Endometrial microvascular endothelial cells (primary cell): ENCODE results near the gene RARB. TPM values are rescaled to one million over a fixed set of nuclear protein-coding genes. Genes with fewer than 3 reads are reported as not detected.

Source experiments
- in situ Hi-C: cut with HindIII; loops from 2 replicates; pipeline ENCODE4 v1.10.0; 2017; ENCODE audit warnings: low sequenced_read_pairs, low pct_unique_long_range_greater_than_20kb; ENCODE audit errors: inconsistent ontology term
- total RNA-seq: library from RNA; depleted of rRNA; stranded (reverse); fragments of >200 nt; gene quantifications from one replicate; pipeline ENCODE4 v1.2.3, GENCODE V29; 2015; ENCODE audit errors: inconsistent ontology term

The RARB gene
- total RNA-seq, 1 donor from 2014 or later, result 23.7 TPM

- in situ Hi-C loops, result no loop called here
Observed at GRCh38 chr3:25419251-25419650, 8.8 kb upstream of the RARB start.

GRCh38 chr3:25420147-25420546 lies 7.9 kb upstream of the RARB start:
- in situ Hi-C loops, result no loop called here

DNA sequence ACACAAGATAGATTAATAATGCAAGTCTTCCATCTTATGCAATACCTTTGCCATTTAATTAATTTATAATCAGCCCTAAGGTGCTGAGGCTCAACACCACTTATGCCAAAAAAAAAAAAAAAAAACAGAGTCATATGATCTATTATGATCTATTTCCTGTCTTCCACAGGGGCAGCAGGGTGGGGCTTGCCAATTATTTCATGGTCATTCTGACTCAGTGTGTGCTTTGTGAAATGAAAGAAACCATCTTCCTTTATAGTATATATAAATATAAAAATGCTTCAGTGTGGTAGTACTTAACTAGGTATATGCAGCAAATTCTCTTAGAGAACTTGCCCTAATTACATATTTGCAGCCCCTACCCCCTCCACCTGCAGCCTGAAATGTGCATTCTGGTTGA lies 7.2 kb upstream of the RARB start:
- in situ Hi-C loops, result no loop called here

DNA sequence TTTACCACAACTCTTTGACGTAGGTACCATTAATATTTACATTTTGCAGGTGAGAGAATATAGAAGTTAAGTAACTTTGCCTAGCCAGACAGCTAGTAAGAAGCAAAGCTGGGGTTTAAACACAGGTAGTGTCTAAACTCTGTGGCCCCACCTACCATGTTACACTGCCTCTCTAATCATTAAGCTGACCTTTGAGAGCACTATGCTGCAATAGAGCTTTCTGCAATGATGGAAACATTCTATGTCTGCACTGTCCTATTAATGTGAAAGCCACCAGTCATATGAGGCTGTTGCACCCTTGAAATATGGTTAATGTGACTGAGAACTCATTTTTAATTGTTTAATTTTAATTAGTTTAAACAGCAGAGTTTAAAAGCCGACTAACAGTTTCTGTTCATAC lies 6.3 kb upstream of the RARB start:
- in situ Hi-C loops, result no loop called here

DNA sequence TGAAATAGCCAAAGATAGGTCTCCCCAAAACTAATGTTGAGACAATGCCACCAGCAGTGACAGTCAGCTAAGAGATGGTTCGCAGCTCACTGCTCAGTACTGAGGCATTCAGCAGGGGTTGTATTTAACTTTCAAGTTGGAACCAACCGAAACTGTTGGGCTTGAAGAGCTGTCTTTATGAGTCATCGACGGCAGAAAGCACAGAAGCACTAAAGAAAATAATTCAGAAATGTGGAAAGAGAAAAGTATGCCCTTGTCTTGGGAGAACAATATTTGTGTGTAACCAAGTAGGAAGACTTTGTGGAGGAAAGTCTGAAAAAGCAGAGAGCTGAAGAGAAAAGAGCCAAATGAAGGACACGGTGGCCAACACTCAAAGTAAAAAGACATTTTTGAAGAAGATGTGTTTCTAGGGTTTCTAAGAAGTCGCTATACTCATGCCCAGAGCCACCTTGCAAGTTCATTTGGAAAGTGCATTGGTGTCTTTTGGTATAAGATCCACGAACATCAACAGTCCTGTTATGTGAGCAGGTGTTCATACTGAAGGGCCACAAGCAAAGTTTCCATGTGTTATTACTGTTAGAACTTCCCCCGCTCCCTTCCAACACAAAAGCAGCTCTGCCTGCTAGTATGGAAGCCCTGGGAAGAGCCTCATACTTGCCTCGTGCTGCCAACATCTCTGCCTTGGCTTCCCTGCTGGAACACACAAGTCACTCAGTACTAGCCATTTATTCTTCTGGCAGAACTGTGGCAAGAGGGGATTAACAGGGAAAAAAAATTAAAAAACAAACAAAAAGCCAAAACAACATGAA lies 4.1 kb upstream of the RARB start:
- in situ Hi-C loops, result no loop called here

DNA sequence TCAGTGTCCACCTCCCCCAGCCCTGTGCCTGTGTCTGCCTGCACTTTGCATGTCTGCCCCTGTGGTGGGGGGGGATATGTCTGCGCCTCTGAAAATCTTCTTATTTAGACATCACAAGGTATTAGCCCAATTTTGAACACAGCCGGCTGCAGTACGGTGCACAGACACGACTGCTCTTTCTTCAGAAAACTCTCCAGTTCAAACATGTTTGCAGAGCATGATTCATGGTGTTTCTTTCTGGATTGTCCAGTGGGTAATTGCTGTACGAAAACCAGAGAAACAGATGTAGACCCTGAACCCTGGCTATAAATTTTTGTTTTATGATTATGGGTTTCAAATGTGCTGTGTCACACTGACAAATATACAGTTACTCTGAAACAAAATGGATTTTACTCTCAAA lies 3.4 kb upstream of the RARB start:
- in situ Hi-C loops, result loop anchor here (25.0 kb wide), 1 partner anchor 163 kb away; no protein-coding TSS in a partner anchor

GRCh38 chr3:25426408-25426807 lies 1.7 kb upstream of the RARB start:
- in situ Hi-C loops, result loop anchor here (25.0 kb wide), 1 partner anchor 161 kb away; no protein-coding TSS in a partner anchor

GRCh38 chr3:25427155-25427554 lies 908 bp upstream of the RARB start:
- in situ Hi-C loops, result loop anchor here (25.0 kb wide), 1 partner anchor 160 kb away; no protein-coding TSS in a partner anchor

DNA sequence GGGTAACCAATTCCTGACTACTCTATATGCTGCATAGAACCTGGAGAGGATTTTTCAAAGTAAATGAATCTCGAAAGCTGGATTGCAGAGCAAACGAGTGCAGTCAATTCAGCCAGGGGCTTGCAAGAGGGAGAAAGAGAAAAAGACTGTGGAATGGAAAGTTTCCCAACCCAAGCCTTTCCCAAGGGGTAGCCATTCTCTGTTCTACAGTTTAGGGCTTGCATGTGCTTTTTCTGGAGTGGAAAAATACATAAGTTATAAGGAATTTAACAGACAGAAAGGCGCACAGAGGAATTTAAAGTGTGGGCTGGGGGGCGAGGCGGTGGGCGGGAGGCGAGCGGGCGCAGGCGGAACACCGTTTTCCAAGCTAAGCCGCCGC lies 511 bp upstream of the RARB start:
- in situ Hi-C loops, result loop anchor here (25.0 kb wide), 1 partner anchor 160 kb away; no protein-coding TSS in a partner anchor

- in situ Hi-C loops, result loop anchor here (25.0 kb wide), 1 partner anchor 158 kb away; no protein-coding TSS in a partner anchor
Observed at GRCh38 chr3:25428789-25429335, 799 bp downstream of the RARB start.

GRCh38 chr3:25429361-25430286 lies 1.6 kb downstream of the RARB start:
- in situ Hi-C loops, result loop anchor here (10.0 to 25.0 kb wide), 2 partner anchors 55 to 158 kb away; no protein-coding TSS in a partner anchor

DNA sequence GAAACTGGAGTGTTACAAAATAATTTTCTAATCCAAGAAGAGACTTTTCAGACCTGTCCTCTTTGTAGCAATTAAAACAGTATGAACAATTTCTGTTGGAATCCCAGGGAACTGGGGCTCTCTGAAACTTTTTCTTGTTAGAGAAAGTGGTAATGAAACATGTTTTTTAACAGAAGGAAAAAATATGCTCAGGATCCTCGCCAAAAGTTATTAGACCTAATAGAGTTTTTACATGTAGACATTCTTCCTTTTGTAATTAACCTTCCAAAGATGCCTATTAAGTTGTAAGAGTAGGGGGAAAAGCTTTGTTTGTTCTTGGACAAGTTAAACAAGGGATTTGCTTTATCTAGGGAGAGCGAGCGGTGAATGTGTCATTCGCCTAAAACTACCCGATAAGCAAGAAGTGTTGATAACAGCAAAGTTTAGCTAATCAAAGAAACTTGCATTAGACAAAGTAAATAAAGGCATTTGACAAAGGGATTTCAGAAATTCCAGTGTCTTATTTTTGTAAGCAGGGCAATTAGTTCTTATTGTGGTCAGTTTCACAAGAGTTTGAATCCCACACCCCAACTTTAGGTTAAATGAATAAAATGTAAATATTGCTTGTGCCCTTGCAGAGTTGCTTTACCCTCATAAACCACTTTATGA lies 2.3 kb downstream of the RARB start:
- in situ Hi-C loops, result loop anchor here (10.0 to 25.0 kb wide), 2 partner anchors 54 to 157 kb away; no protein-coding TSS in a partner anchor

GRCh38 chr3:25430935-25431770 lies 3.1 kb downstream of the RARB start:
- in situ Hi-C loops, result loop anchor here (10.0 to 25.0 kb wide), 2 partner anchors 54 to 156 kb away; no protein-coding TSS in a partner anchor

DNA sequence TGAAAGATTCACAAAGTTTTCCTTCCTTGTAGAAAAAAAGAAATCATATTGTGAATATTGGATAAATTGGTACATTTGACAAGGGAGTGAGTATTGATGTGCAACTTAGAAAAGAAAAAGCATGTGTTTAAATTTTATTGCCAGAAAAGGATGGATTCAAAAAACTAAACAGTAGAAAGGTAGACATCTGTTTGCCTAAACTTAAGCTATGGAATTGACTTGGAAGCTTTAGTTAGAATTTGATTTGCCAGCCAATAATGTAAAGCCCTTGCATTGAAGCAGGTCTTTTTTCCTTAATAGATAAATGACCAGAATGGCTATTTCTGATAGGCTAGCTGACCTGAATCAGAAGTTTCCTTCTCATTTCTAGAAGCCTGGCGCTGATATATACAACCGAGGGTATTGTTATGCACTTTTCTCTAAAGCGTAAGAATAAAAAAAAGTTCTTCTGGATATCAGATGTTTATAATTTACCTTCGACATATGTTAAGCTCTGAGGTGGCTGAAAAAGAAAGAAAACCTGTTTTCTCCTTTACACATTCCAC lies 4.2 kb downstream of the RARB start:
- in situ Hi-C loops, result loop anchor here (10.0 to 25.0 kb wide), 2 partner anchors 53 to 155 kb away; no protein-coding TSS in a partner anchor

DNA sequence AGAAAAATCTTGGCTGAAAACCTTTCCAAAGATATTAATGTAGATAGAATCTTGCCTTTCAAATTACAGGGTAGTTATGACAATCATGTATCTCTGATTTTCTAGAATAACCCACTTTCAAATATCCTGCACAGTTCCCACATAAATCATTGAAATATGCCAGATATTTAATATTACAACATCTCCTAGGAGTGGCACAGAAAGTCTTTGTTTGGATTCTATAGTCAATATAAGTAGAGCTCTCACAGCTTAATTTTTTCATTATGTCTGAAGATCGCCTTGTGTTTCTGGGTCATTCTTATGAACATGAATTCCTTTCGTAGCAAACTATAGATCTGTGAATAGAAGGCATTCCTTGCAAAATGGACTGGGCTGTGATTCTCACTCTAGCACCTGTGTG lies 5.0 kb downstream of the RARB start:
- in situ Hi-C loops, result loop anchor here (10.0 to 25.0 kb wide), 2 partner anchors 52 to 154 kb away; no protein-coding TSS in a partner anchor

DNA sequence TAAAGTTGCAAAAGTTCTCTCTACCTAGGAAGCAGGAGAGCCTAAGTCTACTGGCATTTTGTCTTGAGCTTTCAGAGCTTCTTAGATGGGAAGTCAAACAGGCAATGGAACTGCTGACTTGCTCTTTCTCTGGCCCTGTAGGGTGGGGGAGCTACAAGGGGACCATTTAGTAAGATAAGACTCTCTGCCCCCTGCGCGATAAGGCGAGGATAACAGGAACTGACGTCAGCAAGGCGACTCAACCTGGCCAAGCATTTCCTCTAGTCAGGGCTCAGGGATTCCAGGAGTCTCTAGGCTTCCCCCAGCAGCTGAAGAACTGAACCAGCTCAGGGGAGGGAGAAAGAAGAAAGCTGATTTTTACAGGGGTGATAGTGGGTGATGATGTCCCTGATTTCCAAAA lies 5.8 kb downstream of the RARB start:
- in situ Hi-C loops, result loop anchor here (10.0 to 25.0 kb wide), 2 partner anchors 51 to 153 kb away; no protein-coding TSS in a partner anchor

GRCh38 chr3:25437953-25438352 lies 9.9 kb downstream of the RARB start:
- in situ Hi-C loops, result loop anchor here (10.0 to 25.0 kb wide), 2 partner anchors 47 to 149 kb away; no protein-coding TSS in a partner anchor
